T-helper 1 cell treated with Interleukin-12 subunit alpha and Interleukin-12 subunit beta and Interleukin-4 antibody, amounts not matched to agents 30 μg/mL and 1 μg/mL, for 36 hours (primary cell): Measurements from ENCODE around the gene DEAF1.
"Not testable (repeated sequence)": the region's sequence is repeated elsewhere in the genome, so short reads cannot be mapped to it uniquely, and the experiment has no call there.

ENCODE experiments used
- H3K27ac Mint-ChIP-seq: one replicate; pipeline ENCODE4 v1.8.0; 2021; ENCODE audit warnings: mild to moderate bottlenecking, mixed read lengths
- H3K27me3 Mint-ChIP-seq: one replicate; pipeline ENCODE4 v1.8.0; 2021; ENCODE audit warnings: low read depth, mixed read lengths
- H3K36me3 Mint-ChIP-seq: one replicate; pipeline ENCODE4 v1.8.0; 2021; ENCODE audit warnings: low read depth, mixed read lengths
- H3K4me1 Mint-ChIP-seq: one replicate; pipeline ENCODE4 v1.8.0; 2021; ENCODE audit warnings: low read depth, mixed read lengths
- H3K4me3 Mint-ChIP-seq: one replicate; pipeline ENCODE4 v1.8.0; 2021; ENCODE audit warnings: mild to moderate bottlenecking, moderate library complexity, mixed read lengths
- H3K9me3 Mint-ChIP-seq: one replicate; pipeline ENCODE4 v1.8.0; 2021; ENCODE audit warnings: mixed read lengths

Gene DEAF1, protein sequence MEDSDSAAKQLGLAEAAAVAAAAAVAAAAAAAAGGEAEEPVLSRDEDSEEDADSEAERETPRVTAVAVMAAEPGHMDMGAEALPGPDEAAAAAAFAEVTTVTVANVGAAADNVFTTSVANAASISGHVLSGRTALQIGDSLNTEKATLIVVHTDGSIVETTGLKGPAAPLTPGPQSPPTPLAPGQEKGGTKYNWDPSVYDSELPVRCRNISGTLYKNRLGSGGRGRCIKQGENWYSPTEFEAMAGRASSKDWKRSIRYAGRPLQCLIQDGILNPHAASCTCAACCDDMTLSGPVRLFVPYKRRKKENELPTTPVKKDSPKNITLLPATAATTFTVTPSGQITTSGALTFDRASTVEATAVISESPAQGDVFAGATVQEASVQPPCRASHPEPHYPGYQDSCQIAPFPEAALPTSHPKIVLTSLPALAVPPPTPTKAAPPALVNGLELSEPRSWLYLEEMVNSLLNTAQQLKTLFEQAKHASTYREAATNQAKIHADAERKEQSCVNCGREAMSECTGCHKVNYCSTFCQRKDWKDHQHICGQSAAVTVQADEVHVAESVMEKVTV

DNA sequence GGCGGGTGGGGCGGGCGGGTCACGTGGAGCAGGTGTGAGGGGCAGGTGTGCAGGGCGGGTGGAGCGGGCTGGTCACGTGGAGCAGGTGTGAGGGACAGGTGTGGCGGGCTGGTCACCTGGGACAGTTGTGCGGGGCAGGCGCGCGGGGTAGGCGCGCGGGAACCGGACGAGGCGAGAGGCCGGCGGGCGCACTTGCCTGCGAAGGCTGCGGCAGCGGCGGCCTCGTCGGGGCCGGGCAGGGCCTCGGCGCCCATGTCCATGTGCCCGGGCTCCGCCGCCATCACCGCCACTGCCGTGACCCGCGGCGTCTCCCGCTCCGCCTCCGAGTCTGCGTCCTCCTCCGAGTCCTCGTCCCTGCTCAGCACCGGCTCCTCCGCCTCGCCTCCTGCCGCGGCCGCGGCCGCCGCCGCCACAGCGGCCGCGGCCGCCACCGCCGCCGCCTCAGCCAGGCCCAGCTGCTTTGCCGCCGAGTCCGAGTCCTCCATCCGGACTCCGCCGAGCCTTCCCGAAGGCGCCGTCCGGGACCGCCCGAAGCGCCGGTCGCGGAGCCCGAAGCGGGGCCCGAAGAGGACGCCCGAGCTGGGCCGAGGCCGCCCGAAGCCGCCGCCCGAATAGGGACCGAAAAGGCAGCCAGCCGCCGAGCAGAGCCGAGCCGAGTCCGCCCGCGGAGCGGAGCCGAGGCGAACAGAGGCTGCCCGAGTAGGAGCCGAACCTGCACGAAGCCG lies at the start of gene DEAF1:
Gene DEAF1, minus strand, starts transcription at position 660 of the 725 bp plus-strand sequence. Its CDS starts 175 bp downstream, at position 485.
- peaks cover 2% of the 10 kb centered on the region for H3K36me3 Mint-ChIP-seq
- peak within 1 kb of the TSS; percentile 85 for H3K4me3 Mint-ChIP-seq
- H3K4me1 Mint-ChIP-seq = peaks cover 42% of the 10 kb centered on the region
- H3K27me3 Mint-ChIP-seq = no peaks in the 10 kb centered on the region
- H3K9me3 Mint-ChIP-seq = no peaks in the 10 kb centered on the region
- peak within 1 kb of the TSS; percentile 94 for H3K27ac Mint-ChIP-seq

DNA sequence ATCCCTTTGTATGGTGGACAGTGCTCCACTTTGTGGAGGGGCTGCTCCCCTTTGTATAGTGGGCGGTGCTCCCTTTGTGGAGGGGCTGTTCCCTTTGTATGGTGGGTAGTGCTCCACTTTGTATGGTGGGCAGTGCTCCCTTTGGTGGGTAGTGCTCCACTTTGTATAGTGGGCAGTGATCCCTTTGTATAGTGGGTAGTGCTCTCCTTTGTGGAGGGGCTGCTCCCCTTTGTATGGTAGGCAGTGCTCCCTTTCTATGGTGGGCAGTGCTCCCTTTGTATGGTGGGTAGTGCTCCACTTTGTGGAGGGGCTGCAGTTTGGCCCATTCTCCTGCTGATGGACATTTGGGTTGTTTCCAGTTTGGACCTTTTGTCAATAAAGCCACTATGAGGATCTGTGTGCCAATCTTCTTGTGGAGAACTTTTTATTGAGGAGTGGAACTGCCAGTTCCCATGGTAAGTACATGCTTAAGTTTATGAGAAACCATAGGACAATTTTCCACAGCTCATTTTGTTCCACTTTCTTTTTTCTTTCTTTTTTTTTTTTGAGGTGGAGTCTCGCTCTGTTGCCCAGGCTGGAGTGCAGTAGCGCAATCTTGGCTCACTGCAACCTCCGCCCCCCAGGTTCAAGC lies 47.7 kb upstream of the DEAF1 start:
- no peak overlapping the region for H3K27ac Mint-ChIP-seq
- no peak overlapping the region for H3K4me3 Mint-ChIP-seq
- no peaks in the 10 kb centered on the region for H3K36me3 Mint-ChIP-seq
- H3K4me1 Mint-ChIP-seq = peaks cover 9% of the 10 kb centered on the region
- H3K27me3 Mint-ChIP-seq = peaks cover 15% of the 10 kb centered on the region
- H3K9me3 Mint-ChIP-seq = no peaks in the 10 kb centered on the region

DNA sequence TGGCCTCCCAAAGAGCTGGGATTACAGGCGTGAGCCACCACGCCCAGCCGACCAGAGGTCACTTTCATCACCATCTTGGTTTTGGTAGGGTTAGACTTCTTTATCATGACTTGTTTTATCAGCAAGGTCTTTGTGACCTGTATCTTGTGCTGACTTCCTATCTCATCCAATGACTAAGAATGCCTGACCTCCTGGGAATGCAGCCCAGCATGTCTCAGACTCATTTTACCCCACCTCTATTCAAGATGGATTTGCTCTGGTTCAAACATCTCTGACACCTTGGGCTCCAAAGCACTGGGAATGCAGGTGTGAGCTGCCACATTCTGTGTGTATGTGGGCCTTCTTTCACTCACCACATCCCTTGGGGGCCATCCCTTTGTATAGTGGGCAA lies 47.1 kb upstream of the DEAF1 start:
- Mint-ChIP-seq H3K36me3 (no peaks in the 10 kb centered on the region), H3K27ac (no peak overlapping the region), H3K27me3 (peaks cover 15% of the 10 kb centered on the region), H3K4me1 (peaks cover 14% of the 10 kb centered on the region), H3K4me3 (no peak overlapping the region), H3K9me3 (no peaks in the 10 kb centered on the region)

DNA sequence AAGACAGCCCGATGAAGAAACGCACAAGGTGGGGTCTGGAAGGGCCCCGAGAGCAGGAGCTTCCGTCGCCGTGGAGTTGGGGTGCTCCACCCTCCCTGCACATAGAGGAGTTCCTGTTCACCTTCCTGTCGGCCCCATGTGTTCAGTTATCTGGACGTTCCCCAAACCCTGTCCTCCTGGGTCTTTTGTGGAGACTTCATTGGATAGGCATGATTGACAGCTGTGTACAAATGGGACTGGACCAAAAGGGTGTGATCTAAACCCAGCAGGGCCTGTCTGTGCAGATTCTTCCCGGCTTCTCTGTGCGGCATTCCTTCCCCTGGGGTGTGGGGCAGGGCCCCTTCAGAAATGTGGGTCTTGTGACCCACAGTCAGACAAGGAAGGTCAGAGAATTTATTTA lies 42.9 kb upstream of the DEAF1 start:
- Mint-ChIP-seq H3K4me1 (peaks cover 14% of the 10 kb centered on the region), H3K4me3 (peak overlapping the region; percentile 50), H3K27me3 (peaks cover 15% of the 10 kb centered on the region)
- H3K9me3 Mint-ChIP-seq, H3K36me3 Mint-ChIP-seq, H3K27ac Mint-ChIP-seq: not testable (repeated sequence)

DNA sequence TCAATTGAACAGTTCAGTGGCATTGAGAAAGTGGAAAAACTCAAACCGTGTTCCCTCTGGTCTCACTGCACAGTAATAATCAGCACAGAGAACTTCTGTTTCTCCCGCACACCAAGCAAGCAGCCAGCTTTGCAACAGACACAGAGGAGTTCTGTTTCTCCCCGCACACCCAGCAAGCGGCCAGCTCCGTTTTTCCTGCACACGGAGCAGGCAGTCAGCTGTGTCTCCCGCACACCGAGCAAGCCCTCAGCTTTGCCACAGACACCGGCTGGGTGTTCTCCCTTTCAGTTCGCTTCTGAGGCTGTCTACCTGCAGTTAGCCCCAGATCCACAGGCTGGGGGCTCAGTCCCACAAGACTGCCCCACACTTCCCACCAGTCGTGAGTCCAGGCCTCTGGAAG lies 42.3 kb upstream of the DEAF1 start:
- H3K9me3 Mint-ChIP-seq = no peaks in the 10 kb centered on the region
- peaks cover 15% of the 10 kb centered on the region for H3K27me3 Mint-ChIP-seq
- H3K4me3 Mint-ChIP-seq = peak overlapping the region; percentile 50
- H3K36me3 Mint-ChIP-seq = no peaks in the 10 kb centered on the region
- H3K27ac Mint-ChIP-seq = no peak overlapping the region
- peaks cover 14% of the 10 kb centered on the region for H3K4me1 Mint-ChIP-seq

DNA sequence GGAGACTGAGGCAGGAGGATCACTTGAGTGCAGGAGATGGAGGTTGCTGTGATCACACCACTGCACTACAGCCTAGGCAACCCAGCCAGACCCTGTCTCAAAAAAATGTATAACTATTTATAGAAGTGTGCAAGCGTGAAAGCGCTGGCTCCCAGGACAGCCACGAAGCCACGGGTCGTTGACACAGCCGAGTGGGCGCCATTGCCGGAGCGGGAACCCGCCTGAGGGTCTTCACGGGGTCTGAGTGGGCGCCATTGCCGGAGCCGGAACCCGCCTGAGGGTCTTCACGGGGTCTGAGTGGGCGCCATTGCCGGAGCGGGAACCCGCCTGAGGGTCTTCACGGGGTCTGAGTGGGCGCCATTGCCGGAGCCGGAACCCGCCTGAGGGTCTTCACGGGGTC lies 39.5 kb upstream of the DEAF1 start:
- peaks cover 18% of the 10 kb centered on the region for H3K27me3 Mint-ChIP-seq
- not testable (repeated sequence) for H3K27ac Mint-ChIP-seq, H3K36me3 Mint-ChIP-seq, H3K9me3 Mint-ChIP-seq, H3K4me3 Mint-ChIP-seq
- H3K4me1 Mint-ChIP-seq = peaks cover 14% of the 10 kb centered on the region

DNA sequence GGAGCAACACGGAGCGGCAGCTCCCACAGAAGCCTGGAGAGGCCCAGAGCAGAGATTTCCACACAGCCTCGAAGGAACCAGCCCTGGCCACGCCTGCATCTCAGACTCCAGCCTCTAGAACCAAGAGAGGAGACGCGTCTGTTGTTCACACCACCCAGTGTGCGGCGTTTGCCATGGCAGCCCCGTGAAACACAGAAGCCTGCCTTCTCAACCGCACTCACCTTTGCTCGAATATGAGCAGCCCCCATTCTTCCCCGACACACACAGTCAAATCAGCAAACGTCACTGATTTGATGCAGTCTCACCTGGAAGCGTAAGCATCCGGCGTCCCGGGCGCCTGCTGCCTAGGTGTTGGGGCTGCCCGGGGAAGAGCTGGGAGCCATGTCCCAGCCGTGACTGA lies 38.0 kb upstream of the DEAF1 start:
- peaks cover 13% of the 10 kb centered on the region for H3K4me1 Mint-ChIP-seq
- H3K9me3 Mint-ChIP-seq = no peaks in the 10 kb centered on the region
- peaks cover 6% of the 10 kb centered on the region for H3K27me3 Mint-ChIP-seq
- H3K4me3 Mint-ChIP-seq = no peak overlapping the region
- H3K27ac Mint-ChIP-seq = no peak overlapping the region
- H3K36me3 Mint-ChIP-seq = no peaks in the 10 kb centered on the region

DNA sequence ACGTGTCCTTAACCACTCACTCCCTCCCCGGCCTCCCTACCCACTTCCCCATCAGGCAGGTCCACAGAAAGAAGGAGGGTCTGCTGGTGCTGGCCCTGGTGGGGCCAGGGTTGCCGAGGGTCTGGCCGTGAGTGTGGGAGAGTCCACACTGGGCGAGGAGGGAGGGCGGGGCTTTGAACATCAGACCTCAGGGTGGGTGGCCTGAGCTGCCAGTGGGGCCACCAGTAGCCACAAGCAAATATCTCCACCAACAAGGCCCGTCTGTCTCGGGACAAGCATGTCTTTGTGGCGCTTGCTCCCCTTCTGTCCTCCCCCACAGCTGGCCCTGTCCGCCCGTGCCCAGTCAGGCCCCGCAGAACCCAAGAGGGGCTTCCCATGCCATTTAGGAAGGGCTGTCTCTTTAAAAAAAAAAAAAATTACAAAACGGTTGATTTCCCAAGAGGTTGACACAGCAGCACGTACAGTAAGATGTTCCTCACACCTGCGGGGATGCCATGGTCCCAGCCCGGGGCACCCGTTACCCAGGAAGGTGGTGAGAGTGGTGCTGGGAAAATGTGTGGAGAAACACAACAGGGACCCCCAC lies 34.6 kb upstream of the DEAF1 start:
- H3K4me1 Mint-ChIP-seq = peaks cover 4% of the 10 kb centered on the region
- no peaks in the 10 kb centered on the region for H3K9me3 Mint-ChIP-seq
- H3K27ac Mint-ChIP-seq = no peak overlapping the region
- H3K4me3 Mint-ChIP-seq = no peak overlapping the region
- H3K27me3 Mint-ChIP-seq = peaks cover 4% of the 10 kb centered on the region
- no peaks in the 10 kb centered on the region for H3K36me3 Mint-ChIP-seq

DNA sequence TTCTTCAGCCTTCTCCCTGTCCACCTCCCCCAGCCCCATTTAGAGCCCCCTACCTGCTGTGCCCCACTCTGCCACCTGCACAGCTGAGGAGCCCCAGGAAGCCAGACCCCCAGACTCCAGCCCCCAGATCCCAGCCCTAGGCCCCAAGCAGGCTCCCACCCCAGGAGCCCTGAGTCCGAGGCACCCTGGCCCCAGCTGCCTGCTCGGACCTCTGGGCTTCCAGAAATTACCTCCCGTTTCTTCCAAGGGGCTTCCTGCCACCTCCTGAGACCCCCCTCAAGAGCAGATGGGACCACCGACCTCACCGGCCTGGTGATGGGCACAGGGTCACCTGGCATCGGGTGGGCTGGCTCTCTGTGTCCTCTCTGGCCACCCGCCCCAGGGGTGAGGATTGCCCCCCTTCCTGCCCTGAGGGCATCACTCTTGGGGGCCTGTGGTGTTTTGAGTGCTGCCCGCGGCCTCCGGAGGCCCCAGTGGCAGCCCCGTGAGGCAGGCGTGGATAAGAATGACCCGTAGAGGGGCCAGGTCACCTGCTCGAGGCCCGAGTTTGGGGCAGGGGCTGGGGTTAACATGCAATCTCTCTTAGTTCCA lies 34.0 kb upstream of the DEAF1 start:
- Mint-ChIP-seq H3K4me1 (peaks cover 4% of the 10 kb centered on the region), H3K4me3 (no peak overlapping the region), H3K27ac (no peak overlapping the region), H3K36me3 (no peaks in the 10 kb centered on the region), H3K27me3 (peaks cover 6% of the 10 kb centered on the region), H3K9me3 (no peaks in the 10 kb centered on the region)

DNA sequence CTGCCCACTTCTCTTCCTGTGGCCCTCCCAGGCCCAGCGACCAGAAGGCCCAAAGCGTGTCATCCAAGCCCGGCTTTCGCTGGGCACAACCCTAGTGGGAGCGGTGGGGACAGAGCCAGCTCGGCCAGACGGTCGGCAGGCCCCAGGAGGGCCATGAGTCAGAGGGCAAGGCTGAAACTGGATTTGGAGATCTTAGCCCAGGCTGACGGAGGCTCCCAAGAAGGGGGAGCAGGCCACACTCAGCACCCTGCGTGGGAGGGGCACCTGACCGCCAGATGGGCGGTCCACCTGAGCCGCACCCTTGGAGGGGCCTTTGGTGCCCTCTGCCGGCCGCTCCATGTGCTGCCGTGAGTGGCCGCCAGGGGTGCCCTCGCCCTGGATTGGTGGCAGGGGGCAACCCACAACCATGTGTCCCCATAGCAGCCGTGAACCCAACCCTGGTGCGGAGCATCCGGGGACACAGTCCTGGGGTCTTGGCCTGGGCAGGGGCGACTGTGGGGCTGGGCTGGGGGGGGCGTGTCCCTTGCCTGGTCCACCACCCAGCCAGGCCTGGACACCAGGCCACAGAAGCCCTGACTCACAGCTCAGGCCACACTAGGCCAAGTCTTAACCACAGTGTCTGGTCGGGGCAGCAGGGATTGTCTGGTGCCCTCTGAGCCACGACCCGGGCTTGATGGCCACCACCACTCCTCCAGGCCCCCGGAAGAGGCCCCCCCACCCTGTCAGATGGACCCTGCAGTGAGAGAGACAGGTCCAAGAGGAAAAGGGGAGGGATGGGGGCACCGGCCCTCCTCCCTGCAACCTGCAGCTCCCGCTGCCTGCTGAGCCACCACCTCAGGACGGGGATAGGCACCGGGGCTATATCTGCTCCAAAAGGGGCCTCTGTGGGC lies 33.1 kb upstream of the DEAF1 start:
- H3K4me1 Mint-ChIP-seq = peaks cover 5% of the 10 kb centered on the region
- no peaks in the 10 kb centered on the region for H3K36me3 Mint-ChIP-seq
- peaks cover 10% of the 10 kb centered on the region for H3K27me3 Mint-ChIP-seq
- no peak overlapping the region for H3K4me3 Mint-ChIP-seq
- no peaks in the 10 kb centered on the region for H3K9me3 Mint-ChIP-seq
- H3K27ac Mint-ChIP-seq = no peak overlapping the region

DNA sequence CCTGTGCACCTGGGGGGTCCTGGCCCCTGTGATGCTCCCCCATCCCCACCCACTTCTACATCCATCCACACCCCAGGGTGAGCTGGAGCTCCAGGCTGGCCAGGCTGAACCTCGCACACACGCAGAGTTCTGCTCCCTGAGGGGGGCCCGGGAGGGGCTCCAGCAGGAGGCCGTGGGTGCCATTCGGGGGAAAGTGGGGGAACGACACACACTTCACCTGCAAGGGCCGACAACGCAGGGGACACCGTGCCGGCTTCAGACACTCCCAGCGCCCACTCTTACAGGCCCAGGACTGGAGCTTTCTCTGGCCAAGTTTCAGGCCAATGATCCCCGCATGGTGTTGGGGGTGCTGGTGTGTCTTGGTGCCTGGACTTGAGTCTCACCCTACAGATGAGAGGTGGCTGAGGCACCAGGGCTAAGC lies 32.3 kb upstream of the DEAF1 start:
- Mint-ChIP-seq H3K4me3 (no peak overlapping the region), H3K27ac (no peak overlapping the region), H3K27me3 (peaks cover 11% of the 10 kb centered on the region), H3K36me3 (no peaks in the 10 kb centered on the region), H3K9me3 (no peaks in the 10 kb centered on the region), H3K4me1 (peaks cover 7% of the 10 kb centered on the region)

DNA sequence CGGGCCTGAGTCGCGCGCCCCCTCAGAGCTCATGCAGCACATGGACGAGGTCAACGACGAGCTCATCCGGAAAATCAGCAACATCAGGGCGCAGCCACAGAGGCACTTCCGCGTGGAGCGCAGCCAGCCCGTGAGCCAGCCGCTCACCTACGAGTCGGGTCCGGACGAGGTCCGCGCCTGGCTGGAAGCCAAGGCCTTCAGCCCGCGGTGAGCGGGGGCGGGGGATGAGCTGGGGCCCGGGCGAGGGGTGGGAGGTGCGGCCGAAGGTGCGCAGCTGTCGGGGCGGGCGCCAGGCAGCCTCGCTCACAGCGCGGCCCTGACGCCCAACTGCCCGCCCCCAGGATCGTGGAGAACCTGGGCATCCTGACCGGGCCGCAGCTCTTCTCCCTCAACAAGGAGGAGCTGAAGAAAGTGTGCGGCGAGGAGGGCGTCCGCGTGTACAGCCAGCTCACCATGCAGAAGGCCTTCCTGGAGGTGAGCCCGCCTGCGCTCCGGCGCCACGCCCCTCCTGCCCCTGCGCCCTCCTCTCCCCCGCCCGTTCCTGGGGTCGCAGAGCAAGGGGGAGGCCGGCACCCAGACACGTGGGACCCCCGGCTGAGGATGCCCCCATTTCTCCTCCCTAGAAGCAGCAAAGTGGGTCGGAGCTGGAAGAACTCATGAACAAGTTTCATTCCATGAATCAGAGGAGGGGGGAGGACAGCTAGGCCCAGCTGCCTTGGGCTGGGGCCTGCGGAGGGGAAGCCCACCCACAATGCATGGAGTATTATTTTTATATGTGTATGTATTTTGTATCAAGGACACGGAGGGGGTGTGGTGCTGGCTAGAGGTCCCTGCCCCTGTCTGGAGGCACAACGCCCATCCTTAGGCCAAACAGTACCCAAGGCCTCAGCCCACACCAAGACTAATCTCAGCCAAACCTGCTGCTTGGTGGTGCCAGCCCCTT lies 31.5 kb upstream of the DEAF1 start:
- Mint-ChIP-seq H3K4me3 (peak overlapping the region; percentile 48), H3K27me3 (peaks cover 13% of the 10 kb centered on the region), H3K4me1 (peaks cover 7% of the 10 kb centered on the region), H3K36me3 (no peaks in the 10 kb centered on the region), H3K9me3 (no peaks in the 10 kb centered on the region), H3K27ac (no peak overlapping the region)
